Caco-2 (cell line): ENCODE measurements around the gene CRYBG2. TPM values are rescaled to one million over a fixed set of nuclear protein-coding genes. Genes with fewer than 3 reads are reported as not detected.

Source experiments
- BruUV-seq: library from RNA; stranded (reverse); fragments of 400-500 nt; replicated peaks from 2 replicates; lab custom pipeline; 2021; lab: Mats Ljungman, UMichigan
- CTCF ChIA-PET: fragments of 300-600 bp; sonication (Branson Sonifier 250); formaldehyde crosslinking; loops from one replicate; lab custom pipeline; 2022; ENCODE audit warnings: antibody characterized with exemption; lab: Charles Lee
- POLR2A ChIA-PET: fragments of 300-600 bp; sonication (Branson Sonifier 250); formaldehyde crosslinking; loops from one replicate; lab custom pipeline; 2022; ENCODE audit warnings: antibody characterized with exemption; lab: Charles Lee
- DNase-seq, 2 experiments: peaks; one replicate each; pipeline versions ENCODE4 v3.0.0 to v3.0.0-alpha.2; 2020 to 2022
- H3K27me3 ChIP-seq: replicated peaks from 2 replicates; pipeline ENCODE4 v1.6.0; 2011; ENCODE audit warnings: low read length; ENCODE audit not compliant: control insufficient read depth, insufficient read depth
- H3K36me3 ChIP-seq: 2 replicates; pipeline ENCODE4 v1.5.1; 2011; ENCODE audit warnings: low read length; ENCODE audit not compliant: control insufficient read depth, insufficient read depth
- H3K4me1 ChIP-seq: fragments of 250-450 bp; sonication (Bioruptor Pico); 2 replicates; pipeline ENCODE4 v1.5.1; 2020; ENCODE audit warnings: mild to moderate bottlenecking
- H3K4me3 ChIP-seq: 2 replicates; pipeline ENCODE4 v1.5.1; 2011; ENCODE audit warnings: low read depth, mild to moderate bottlenecking, control low read depth, low read length
- H3K9me3 ChIP-seq: fragments of 250-450 bp; sonication (Bioruptor Pico); 2 replicates; pipeline ENCODE4 v1.5.1; 2020; ENCODE audit warnings: mild to moderate bottlenecking, moderate library complexity
- H3K27ac Mint-ChIP-seq: one replicate; pipeline ENCODE4 v1.8.0; 2022; ENCODE audit warnings: mixed read lengths; ENCODE audit not compliant: unreplicated experiment
- H3K27me3 Mint-ChIP-seq: one replicate; pipeline ENCODE4 v1.8.0; 2022; ENCODE audit warnings: mixed read lengths; ENCODE audit not compliant: insufficient read depth, unreplicated experiment
- H3K36me3 Mint-ChIP-seq: one replicate; pipeline ENCODE4 v1.8.0; 2022; ENCODE audit warnings: mild to moderate bottlenecking, mixed read lengths; ENCODE audit not compliant: insufficient read depth, unreplicated experiment
- H3K4me1 Mint-ChIP-seq: one replicate; pipeline ENCODE4 v1.8.0; 2022; ENCODE audit warnings: low read depth, mixed read lengths; ENCODE audit not compliant: unreplicated experiment
- H3K4me3 Mint-ChIP-seq: one replicate; pipeline ENCODE4 v1.8.0; 2022; ENCODE audit warnings: mild to moderate bottlenecking, moderate library complexity, mixed read lengths; ENCODE audit not compliant: unreplicated experiment
- H3K9me3 Mint-ChIP-seq: one replicate; pipeline ENCODE4 v1.8.0; 2022; ENCODE audit warnings: mixed read lengths; ENCODE audit not compliant: unreplicated experiment
- intact Hi-C: fragments of 100-400 bp; cut with micrococcal nuclease; formaldehyde crosslinking; loops from one replicate; pipeline ENCODE4 v1.10.0; 2022; ENCODE audit not compliant: unreplicated experiment
- total RNA-seq: library from RNA; stranded (reverse); gene quantifications from 2 replicates; pipeline ENCODE4 v1.2.3, GENCODE V29; 2022
- TF ChIP-seq, protein P1 (sequence below), 2 experiments: fragments of 200-600 bp in 1 of 2; IDR thresholded peaks; 1 replicate in 1 of 2; 2 replicates in 1 of 2; pipeline versions ENCODE4 v1.5.1 to v1.8.0; 2011 to 2022; ENCODE audit warnings: antibody characterized with exemption in 1 of 2, control low read depth in 1 of 2, inconsistent platforms in 1 of 2, low read depth in 1 of 2, low read length in 1 of 2, mild to moderate bottlenecking in 1 of 2, moderate library complexity in 1 of 2; ENCODE audit not compliant: insufficient read depth in 1 of 2, severe bottlenecking in 1 of 2, unreplicated experiment in 1 of 2

Gene CRYBG2
- total RNA-seq, 1 experiment from 2014 or later, result 66.1 TPM

- no peak for DNase-seq
- H3K27me3 ChIP-seq, result no peaks in the 10 kb centered on the region
- H3K36me3 Mint-ChIP-seq, result peaks cover 11% of the 10 kb centered on the region
- H3K27me3 Mint-ChIP-seq, result no peaks in the 10 kb centered on the region
- H3K9me3 Mint-ChIP-seq, result no peaks in the 10 kb centered on the region
- H3K36me3 ChIP-seq, result no peaks in the 10 kb centered on the region
- POLR2A ChIA-PET, result no interaction called here
- intact Hi-C loops, result no loop called here
- peaks cover 9% of the 10 kb centered on the region for H3K4me1 Mint-ChIP-seq
- CTCF ChIA-PET, result interaction anchor here (0.6 to 0.8 kb wide), 2 partner anchors 21 to 24 kb away, joined by 3 to 7 read pairs; no protein-coding TSS in a partner anchor
- no peak overlapping the region for H3K27ac Mint-ChIP-seq
- peaks cover 13% of the 10 kb centered on the region for H3K4me1 ChIP-seq
- H3K4me3 ChIP-seq, result no peak overlapping the region
- H3K9me3 ChIP-seq, result no peaks in the 10 kb centered on the region
- BruUV-seq, result no TSS peak
- TF ChIP-seq, protein P1, sequence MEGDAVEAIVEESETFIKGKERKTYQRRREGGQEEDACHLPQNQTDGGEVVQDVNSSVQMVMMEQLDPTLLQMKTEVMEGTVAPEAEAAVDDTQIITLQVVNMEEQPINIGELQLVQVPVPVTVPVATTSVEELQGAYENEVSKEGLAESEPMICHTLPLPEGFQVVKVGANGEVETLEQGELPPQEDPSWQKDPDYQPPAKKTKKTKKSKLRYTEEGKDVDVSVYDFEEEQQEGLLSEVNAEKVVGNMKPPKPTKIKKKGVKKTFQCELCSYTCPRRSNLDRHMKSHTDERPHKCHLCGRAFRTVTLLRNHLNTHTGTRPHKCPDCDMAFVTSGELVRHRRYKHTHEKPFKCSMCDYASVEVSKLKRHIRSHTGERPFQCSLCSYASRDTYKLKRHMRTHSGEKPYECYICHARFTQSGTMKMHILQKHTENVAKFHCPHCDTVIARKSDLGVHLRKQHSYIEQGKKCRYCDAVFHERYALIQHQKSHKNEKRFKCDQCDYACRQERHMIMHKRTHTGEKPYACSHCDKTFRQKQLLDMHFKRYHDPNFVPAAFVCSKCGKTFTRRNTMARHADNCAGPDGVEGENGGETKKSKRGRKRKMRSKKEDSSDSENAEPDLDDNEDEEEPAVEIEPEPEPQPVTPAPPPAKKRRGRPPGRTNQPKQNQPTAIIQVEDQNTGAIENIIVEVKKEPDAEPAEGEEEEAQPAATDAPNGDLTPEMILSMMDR (IDR thresholded peaks at IDR 0.05; ENCODE audit: insufficient read depth in 1 of 2, low read depth in 1 of 2, low read length in 1 of 2, severe bottlenecking in 1 of 2, unreplicated experiment in 1 of 2), result no peak
- H3K4me3 Mint-ChIP-seq, result no peak overlapping the region
These were observed 66.8 kb downstream of the CRYBG2 start for GRCh38 chr1:26287033-26287711.

DNA sequence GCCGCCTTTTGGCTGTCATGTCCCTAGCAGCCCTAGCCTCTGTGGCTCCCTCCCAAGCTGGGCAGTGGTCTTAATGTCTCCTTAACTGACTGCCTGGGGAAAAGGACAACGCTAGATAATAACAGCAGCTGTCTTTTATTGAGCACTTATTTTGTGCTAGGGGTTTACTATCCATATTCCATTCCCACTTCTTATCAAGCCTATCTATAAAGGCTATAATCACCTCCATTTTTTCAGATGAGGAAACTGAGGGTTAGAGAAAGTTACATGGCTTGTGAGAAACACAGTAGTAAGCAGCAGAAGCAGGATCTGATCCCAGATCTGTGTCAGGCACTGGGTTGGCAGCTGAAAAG, 67.9 kb downstream of the CRYBG2 start:
- peaks cover 14% of the 10 kb centered on the region for H3K36me3 Mint-ChIP-seq
- ChIA-PET POLR2A (no interaction called here), CTCF (interaction anchor here (0.6 to 2.7 kb wide), 5 partner anchors 10 to 109 kb away, joined by 3 to 15 read pairs (median 7); no protein-coding TSS in a partner anchor)
- Histone ChIP-seq H3K27me3 (no peaks in the 10 kb centered on the region), H3K4me1 (peaks cover 13% of the 10 kb centered on the region), H3K9me3 (no peaks in the 10 kb centered on the region), H3K36me3 (no peaks in the 10 kb centered on the region; the same call in 1 of the 2 replicates), H3K4me3 (no peak overlapping the region)
- no TSS peak for BruUV-seq
- no peak overlapping the region for H3K4me3 Mint-ChIP-seq
- no peak for DNase-seq
- intact Hi-C loops, result no loop called here
- no peak overlapping the region for H3K27ac Mint-ChIP-seq
- no peaks in the 10 kb centered on the region for H3K27me3 Mint-ChIP-seq
- peaks cover 12% of the 10 kb centered on the region for H3K4me1 Mint-ChIP-seq
- TF ChIP-seq, protein P1 (IDR thresholded peaks at IDR 0.05; ENCODE audit: insufficient read depth in 1 of 2, low read depth in 1 of 2, low read length in 1 of 2, severe bottlenecking in 1 of 2, unreplicated experiment in 1 of 2), result no peak
- H3K9me3 Mint-ChIP-seq, result no peaks in the 10 kb centered on the region

GRCh38 chr1:26285366-26286063, 68.4 kb downstream of the CRYBG2 start:
- TF ChIP-seq, protein P1 (IDR thresholded peaks at IDR 0.05; ENCODE audit: insufficient read depth in 1 of 2, low read depth in 1 of 2, low read length in 1 of 2, severe bottlenecking in 1 of 2, unreplicated experiment in 1 of 2), result peak; percentile 41 to 45
- H3K27me3 ChIP-seq, result no peaks in the 10 kb centered on the region
- H3K27me3 Mint-ChIP-seq, result no peaks in the 10 kb centered on the region
- no TSS peak for BruUV-seq
- intact Hi-C loops, result loop anchor here (1.0 kb wide), 5 partner anchors 36 to 132 kb away; no protein-coding TSS in a partner anchor
- H3K9me3 ChIP-seq, result no peaks in the 10 kb centered on the region
- no peak overlapping the region for H3K4me3 Mint-ChIP-seq
- CTCF ChIA-PET, result interaction anchor here (0.6 to 2.7 kb wide), 11 partner anchors 10 to 231 kb away, joined by 3 to 15 read pairs (median 5); partner anchors contain the start of gene CEP85
- H3K27ac Mint-ChIP-seq, result peak overlapping the region; percentile 51
- peaks cover 13% of the 10 kb centered on the region for H3K4me1 ChIP-seq
- H3K4me3 ChIP-seq, result no peak overlapping the region
- POLR2A ChIA-PET, result no interaction called here
- no peaks in the 10 kb centered on the region; the same call in 1 of the 2 replicates for H3K36me3 ChIP-seq
- DNase-seq, result peak in 1 of 2 experiments; percentile 65
- peaks cover 18% of the 10 kb centered on the region for H3K36me3 Mint-ChIP-seq
- H3K4me1 Mint-ChIP-seq, result peaks cover 17% of the 10 kb centered on the region
- H3K9me3 Mint-ChIP-seq, result no peaks in the 10 kb centered on the region
